ENCODE measurements around the gene MIDN. TPM values are rescaled to one million over a fixed set of nuclear protein-coding genes. Genes with fewer than 3 reads are reported as not detected.
A peak's percentile ranks its signal among the peaks of the same experiment; 100 is the strongest.

MIDN gene
- total and polyA plus RNA-seq, 7 donors: 29.2 to 331 (median 147) TPM

GRCh38 chr19:1256646-1257474 lies 8.5 kb downstream of the MIDN start:
- TF ChIP-seq, protein P1, sequence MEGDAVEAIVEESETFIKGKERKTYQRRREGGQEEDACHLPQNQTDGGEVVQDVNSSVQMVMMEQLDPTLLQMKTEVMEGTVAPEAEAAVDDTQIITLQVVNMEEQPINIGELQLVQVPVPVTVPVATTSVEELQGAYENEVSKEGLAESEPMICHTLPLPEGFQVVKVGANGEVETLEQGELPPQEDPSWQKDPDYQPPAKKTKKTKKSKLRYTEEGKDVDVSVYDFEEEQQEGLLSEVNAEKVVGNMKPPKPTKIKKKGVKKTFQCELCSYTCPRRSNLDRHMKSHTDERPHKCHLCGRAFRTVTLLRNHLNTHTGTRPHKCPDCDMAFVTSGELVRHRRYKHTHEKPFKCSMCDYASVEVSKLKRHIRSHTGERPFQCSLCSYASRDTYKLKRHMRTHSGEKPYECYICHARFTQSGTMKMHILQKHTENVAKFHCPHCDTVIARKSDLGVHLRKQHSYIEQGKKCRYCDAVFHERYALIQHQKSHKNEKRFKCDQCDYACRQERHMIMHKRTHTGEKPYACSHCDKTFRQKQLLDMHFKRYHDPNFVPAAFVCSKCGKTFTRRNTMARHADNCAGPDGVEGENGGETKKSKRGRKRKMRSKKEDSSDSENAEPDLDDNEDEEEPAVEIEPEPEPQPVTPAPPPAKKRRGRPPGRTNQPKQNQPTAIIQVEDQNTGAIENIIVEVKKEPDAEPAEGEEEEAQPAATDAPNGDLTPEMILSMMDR (IDR thresholded peaks at IDR 0.05): no peak
- H3K4me1 ChIP-seq: peaks cover 67% of the 10 kb centered on the region
- H3K36me3 ChIP-seq (ENCODE audit: insufficient read depth in 1 of 2, low read depth in 1 of 2): peaks cover 13 to 53% of the 10 kb centered on the region in 2 donors
- no peaks in the 10 kb centered on the region for H3K9me3 ChIP-seq
- intact Hi-C loops (cut with DNase I): no loop called here
- H3K27me3 ChIP-seq (ENCODE audit: insufficient read depth in 3 of 3, low read length in 2 of 3): no peaks in the 10 kb centered on the region
- peak overlapping the region; percentile 85 for H3K27ac ChIP-seq
- 78 to 87% (median 78%) methylated on average over 41 to 46 of the region's 46 CpGs for WGBS, 3 donors
- no peak for ATAC-seq
- no peak overlapping the region for H3K4me3 ChIP-seq
- no peak for DNase-seq

DNA sequence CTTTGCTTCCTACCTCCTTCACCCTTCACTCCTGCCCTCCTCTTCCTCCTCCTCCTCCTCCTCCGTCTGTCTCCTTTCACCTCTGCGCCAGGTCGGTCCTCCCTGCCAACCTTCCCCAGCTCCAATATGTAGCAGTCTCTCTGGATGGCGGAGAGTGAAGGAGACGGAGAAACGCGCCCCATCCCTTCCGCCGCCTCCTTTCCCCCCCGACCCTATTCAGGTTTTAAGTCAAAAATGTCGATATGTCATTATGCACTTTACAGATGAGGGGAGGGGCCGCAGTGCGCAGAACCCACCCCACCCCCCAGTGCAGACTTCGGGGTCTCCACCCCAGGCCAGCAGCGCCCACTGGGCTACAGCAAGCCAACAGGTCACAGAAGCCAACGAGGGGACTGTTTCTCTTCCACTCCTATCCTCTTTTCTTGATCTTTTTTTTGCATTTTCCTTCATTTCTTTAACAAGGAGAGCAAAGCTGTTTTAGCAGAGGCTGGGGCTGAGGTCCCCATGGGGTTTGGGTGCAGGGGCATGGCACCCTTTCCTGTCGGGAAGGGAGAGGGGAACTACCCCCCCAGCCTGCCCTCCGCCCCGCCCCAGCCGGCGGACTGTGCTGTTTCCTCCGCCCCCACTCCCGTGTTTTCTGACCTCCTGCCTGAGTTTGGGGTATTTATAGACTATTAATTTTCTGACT lies 9.2 kb downstream of the MIDN start:
- TF ChIP-seq, protein P1 (IDR thresholded peaks at IDR 0.05): no peak
- Histone ChIP-seq H3K4me1 (peaks cover 69% of the 10 kb centered on the region), H3K27ac (peak overlapping the region; percentile 85), H3K27me3 (ENCODE audit: insufficient read depth in 3 of 3, low read length in 2 of 3) (no peaks in the 10 kb centered on the region), H3K9me3 (no peaks in the 10 kb centered on the region), H3K4me3 (no peak overlapping the region), H3K36me3 (ENCODE audit: insufficient read depth in 1 of 2, low read depth in 1 of 2) (peaks cover 13 to 52% of the 10 kb centered on the region in 2 donors)
- WGBS, 3 donors: 60 to 68% (median 61%) methylated on average over 23 of the region's 23 CpGs
- DNase-seq (no peak), ATAC-seq (no peak)
- intact Hi-C loops (cut with DNase I): no loop called here

DNA sequence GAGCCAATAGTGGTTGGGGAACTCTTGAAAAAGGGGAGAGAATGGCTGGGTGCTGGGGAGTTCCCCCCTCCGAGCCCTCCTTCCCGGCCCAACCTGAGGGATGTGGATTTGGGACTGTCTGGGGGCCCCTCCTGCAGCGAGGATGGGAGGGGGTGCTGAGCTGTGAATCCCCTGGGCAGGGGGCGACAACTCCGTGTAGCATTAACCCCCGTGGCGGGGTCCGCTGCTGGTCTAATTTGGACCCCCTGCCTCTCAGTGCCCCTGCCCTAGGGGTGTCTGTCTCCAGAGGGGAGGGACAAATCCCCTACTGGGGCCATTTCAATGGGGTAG lies 9.7 kb downstream of the MIDN start:
- H3K36me3 ChIP-seq (ENCODE audit: insufficient read depth in 1 of 2, low read depth in 1 of 2): peaks cover 13 to 52% of the 10 kb centered on the region in 2 donors

GRCh38 chr19:1258707-1259205 lies 10.4 kb downstream of the MIDN start:
- Histone ChIP-seq H3K4me1 (peaks cover 63% of the 10 kb centered on the region), H3K36me3 (ENCODE audit: insufficient read depth in 1 of 2, low read depth in 1 of 2) (peaks cover 13 to 48% of the 10 kb centered on the region in 2 donors), H3K27ac (peak overlapping the region; percentile 85), H3K27me3 (ENCODE audit: insufficient read depth in 3 of 3, low read length in 2 of 3) (no peaks in the 10 kb centered on the region), H3K9me3 (no peaks in the 10 kb centered on the region), H3K4me3 (peak overlapping the region; percentile 37)
- ATAC-seq (no peak), DNase-seq (no peak)
- TF ChIP-seq, protein P1 (IDR thresholded peaks at IDR 0.05): no peak
- 32 to 43% (median 32%) methylated on average over 15 of the region's 15 CpGs for WGBS, 3 donors
- intact Hi-C loops (cut with DNase I): no loop called here

More for the DNA sequence above, 9.7 kb downstream of the MIDN start:
- Histone ChIP-seq H3K27ac (peak overlapping the region; percentile 85), H3K4me3 (no peak overlapping the region), H3K4me1 (peaks cover 69% of the 10 kb centered on the region), H3K9me3 (no peaks in the 10 kb centered on the region), H3K27me3 (ENCODE audit: insufficient read depth in 3 of 3, low read length in 2 of 3) (no peaks in the 10 kb centered on the region)
- intact Hi-C loops (cut with DNase I): no loop called here
- TF ChIP-seq, protein P1 (IDR thresholded peaks at IDR 0.05): no peak
- no peak for ATAC-seq
- WGBS, 3 donors: 64 to 75% (median 74%) methylated on average over 8 of the region's 8 CpGs
- DNase-seq: no peak

All from psoas muscle (tissue), 8 donors.